H1 (cell line): ENCODE results near the gene ERMN. TPM values are rescaled to one million over a fixed set of nuclear protein-coding genes. Genes with fewer than 3 reads are reported as not detected.
"Not testable (repeated sequence)": the region's sequence is repeated elsewhere in the genome, so short reads cannot be mapped to it uniquely, and the experiment has no call there.

Experiments used
- CTCF ChIA-PET: fragments of 300-600 bp; sonication (Branson Sonifier 250); formaldehyde crosslinking; loops from one replicate; lab custom pipeline; 2021; ENCODE audit not compliant: partially characterized antibody; lab: Charles Lee
- POLR2A ChIA-PET: fragments of 300-600 bp; sonication (Branson Sonifier 250); formaldehyde crosslinking; loops from one replicate; lab custom pipeline; 2021; ENCODE audit warnings: inconsistent platforms; ENCODE audit not compliant: partially characterized antibody; lab: Charles Lee
- DNase-seq, 2 experiments: peaks; one replicate each; pipeline versions ENCODE4 v3.0.0 to v3.0.0-alpha.2; 2010 to 2022; ENCODE audit warnings: low spot score in 2 of 2, low read depth in 1 of 2, mixed read lengths in 1 of 2
- FAIRE-seq: peaks from 2 replicates; lab custom pipeline; 2011; peaks lifted over from hg19 to GRCh38; lab: Jason Lieb, UNC
- H2AFZ ChIP-seq: 2 replicates; pipeline ENCODE4 v1.8.1; 2012; ENCODE audit warnings: low read length, inconsistent platforms
- H2AK5ac ChIP-seq: 2 replicates; pipeline ENCODE4 v1.6.1; 2013; ENCODE audit warnings: low read depth, low read length
- H2BK120ac ChIP-seq: replicated peaks from 2 replicates; pipeline ENCODE3; 2013; ENCODE audit warnings: low read depth, low read length, inconsistent platforms
- H2BK12ac ChIP-seq: 2 replicates; pipeline ENCODE4 v1.6.1; 2013; ENCODE audit warnings: low read depth, low read length
- H2BK15ac ChIP-seq: 2 replicates; pipeline ENCODE4 v1.6.1; 2013; ENCODE audit warnings: low read length
- H2BK20ac ChIP-seq: 2 replicates; pipeline ENCODE4 v1.6.1; 2013; ENCODE audit warnings: low read length
- H2BK5ac ChIP-seq: 2 replicates; pipeline ENCODE4 v1.6.1; 2013; ENCODE audit warnings: low read depth, low read length
- H3K14ac ChIP-seq: 2 replicates; pipeline ENCODE4 v1.6.1; 2013; ENCODE audit warnings: inconsistent platforms; ENCODE audit not compliant: insufficient read length
- H3K18ac ChIP-seq: 2 replicates; pipeline ENCODE4 v1.6.1; 2013; ENCODE audit warnings: low read length; ENCODE audit errors: extremely low read depth
- H3K23ac ChIP-seq: 2 replicates; pipeline ENCODE4 v1.6.1; 2013; ENCODE audit warnings: inconsistent platforms; ENCODE audit not compliant: insufficient read length
- H3K23me2 ChIP-seq: 2 replicates; pipeline ENCODE4 v1.6.1; 2013; ENCODE audit warnings: low read depth, low read length
- H3K27ac ChIP-seq: 2 replicates; pipeline ENCODE4 v1.6.1; 2011; ENCODE audit warnings: low read depth, low read length, inconsistent platforms
- H3K27me3 ChIP-seq, 4 experiments: replicated peaks in 1 of 4; 1 replicate in 1 of 4; 2 replicates in 3 of 4; pipeline versions ENCODE4 v1.6.1 to v1.8.1; 2011 to 2013; ENCODE audit warnings: low read length in 3 of 4, mild to moderate bottlenecking in 3 of 4, inconsistent platforms in 2 of 4, mixed read lengths in 2 of 4, moderate library complexity in 1 of 4; ENCODE audit not compliant: control insufficient read depth in 3 of 4, insufficient read depth in 3 of 4; ENCODE audit errors: extremely low read depth in 1 of 4
- H3K36me3 ChIP-seq, 4 experiments: 2 replicates each; pipeline versions ENCODE4 v1.6.1 to v1.8.1; 2011 to 2013; ENCODE audit warnings: mild to moderate bottlenecking in 4 of 4, low read length in 3 of 4, moderate library complexity in 2 of 4, control low read depth in 1 of 4, inconsistent platforms in 1 of 4; ENCODE audit not compliant: insufficient read depth in 4 of 4, control insufficient read depth in 2 of 4
- H3K4ac ChIP-seq: replicated peaks from 2 replicates; pipeline ENCODE3; 2013; ENCODE audit warnings: low read length, low read depth, mixed read lengths, inconsistent platforms; ENCODE audit not compliant: insufficient read length
- H3K4me1 ChIP-seq, 4 experiments: replicated peaks in 1 of 4; 1 replicate in 1 of 4; 2 replicates in 3 of 4; pipeline versions ENCODE4 v1.6.1 to v1.8.1; 2011 to 2013; ENCODE audit warnings: low read length in 3 of 4, inconsistent platforms in 2 of 4, mixed read lengths in 1 of 4; ENCODE audit not compliant: insufficient read depth in 4 of 4, control insufficient read depth in 3 of 4
- H3K4me2 ChIP-seq, 2 experiments: 2 replicates each; pipeline versions ENCODE4 v1.6.1 to v1.8.1; 2011 to 2013; ENCODE audit warnings: low read depth in 2 of 2, low read length in 2 of 2, control low read depth in 1 of 2, inconsistent platforms in 1 of 2, mild to moderate bottlenecking in 1 of 2; ENCODE audit not compliant: insufficient read depth in 1 of 2
- H3K4me3 ChIP-seq, 4 experiments: fragments of 200-600, 300-600 bp in 1 of 4; sonication (generic), shearing (Covaris generic), sonication (Bioruptor Twin) in 1 of 4; 2 replicates each; pipeline versions ENCODE4 v1.5.1 to v1.8.1; 2011 to 2016; ENCODE audit warnings: low read length in 4 of 4, low read depth in 3 of 4, control low read depth in 2 of 4, inconsistent platforms in 2 of 4, mild to moderate bottlenecking in 2 of 4, mixed read lengths in 1 of 4, moderate library complexity in 1 of 4; ENCODE audit not compliant: insufficient read depth in 2 of 4; ENCODE audit errors: extremely low read depth in 1 of 4
- H3K56ac ChIP-seq: replicated peaks from 2 replicates; pipeline ENCODE3; 2013; ENCODE audit warnings: low read depth, mild to moderate bottlenecking, mixed read lengths, low read length, inconsistent platforms; ENCODE audit not compliant: insufficient read length
- H3K79me1 ChIP-seq: 2 replicates; pipeline ENCODE4 v1.6.1; 2013; ENCODE audit warnings: low read depth, low read length, control low read depth
- H3K79me2 ChIP-seq, 2 experiments: 2 replicates each; pipeline versions ENCODE4 v1.6.1 to v1.8.1; 2012 to 2013; ENCODE audit warnings: low read length in 2 of 2, mild to moderate bottlenecking in 2 of 2, inconsistent platforms in 1 of 2; ENCODE audit not compliant: insufficient read depth in 2 of 2, control insufficient read depth in 1 of 2
- H3K9ac ChIP-seq, 4 experiments: replicated peaks in 1 of 4; 1 replicate in 1 of 4; 2 replicates in 3 of 4; pipeline versions ENCODE4 v1.6.1 to v1.8.1; 2011 to 2013; ENCODE audit warnings: low read depth in 3 of 4, low read length in 3 of 4, control low read depth in 2 of 4, mild to moderate bottlenecking in 2 of 4, moderate library complexity in 2 of 4, inconsistent platforms in 1 of 4; ENCODE audit errors: extremely low read depth in 1 of 4
- H3K9me3 ChIP-seq, 2 experiments: 2 replicates each; pipeline versions ENCODE4 v1.6.1 to v1.8.1; 2012 to 2013; ENCODE audit warnings: mild to moderate bottlenecking in 2 of 2, moderate library complexity in 2 of 2, control low read depth in 1 of 2, inconsistent platforms in 1 of 2, low read depth in 1 of 2, low read length in 1 of 2, mixed read lengths in 1 of 2; ENCODE audit not compliant: insufficient read depth in 2 of 2
- H4K20me1 ChIP-seq, 2 experiments: replicated peaks in 1 of 2; 2 replicates each; pipeline versions ENCODE3 to v1.8.1; 2011 to 2013; ENCODE audit warnings: inconsistent platforms in 2 of 2, low read length in 2 of 2, mild to moderate bottlenecking in 1 of 2; ENCODE audit not compliant: insufficient read depth in 2 of 2, control insufficient read depth in 1 of 2
- H4K5ac ChIP-seq: 2 replicates; pipeline ENCODE4 v1.6.1; 2013; ENCODE audit warnings: low read length, low read depth, mixed read lengths, inconsistent platforms; ENCODE audit not compliant: insufficient read length
- H4K8ac ChIP-seq: 2 replicates; pipeline ENCODE4 v1.8.0; 2013; ENCODE audit warnings: mild to moderate bottlenecking, moderate library complexity, low read length, inconsistent platforms; ENCODE audit not compliant: insufficient read depth; ENCODE audit errors: extremely low read depth
- H4K91ac ChIP-seq: replicated peaks from 2 replicates; pipeline ENCODE3; 2013; ENCODE audit warnings: low read length, mixed read lengths, inconsistent platforms; ENCODE audit not compliant: insufficient read length
- YY1 ChIP-seq: IDR thresholded peaks from 2 replicates; pipeline ENCODE4 v1.6.1; 2011; ENCODE audit warnings: low read depth, mild to moderate bottlenecking, low read length
- WGBS, 2 experiments: shearing (Covaris generic) in 1 of 2; methylation state at CpG; one replicate each; pipeline versions ENCODE4 v1.1.6 to v1.1.7; 2013 to 2015; ENCODE audit warnings: low lambda C conversion rate in 2 of 2, mixed read lengths in 2 of 2, inconsistent platforms in 1 of 2, low coverage in 1 of 2, missing lambda C conversion rate in 1 of 2; ENCODE audit not compliant: insufficient replicate concordance in 2 of 2, insufficient coverage in 1 of 2, insufficient read length in 1 of 2; ENCODE audit errors: extremely low coverage in 1 of 2, missing lambda C conversion rate in 1 of 2; 5-methylcytosine and 5-hydroxymethylcytosine counted together
- polyA plus RNA-seq, 7 experiments: library from polyadenylated mRNA; depleted of rRNA in 3 of 7; stranded (reverse) in 5 of 7; unstranded in 2 of 7; fragments of >200 nt in 5 of 7; fragments of 200-250 nt in 2 of 7; gene quantifications; 1 replicate in 5 of 7; 2 replicates in 1 of 7; 4 replicates in 1 of 7; pipeline versions ENCODE4 v1.2.1 to v1.2.3, GENCODE V29; 2011 to 2013; ENCODE audit warnings: missing spikeins in 2 of 7, mixed read lengths in 2 of 7
- total RNA-seq: library from RNA; stranded (reverse); fragmentation: NEBNext Ultra II Directional; extraction: Animal tissue kit (Norgen Biotek cat#: 25700); gene quantifications from 2 replicates; pipeline ENCODE4 v1.2.1, GENCODE V29; 2021

The ERMN gene
- total and polyA plus RNA-seq, 2 of the 8 experiments (the other 6 are each of a cell fraction or from before 2014, with no cell fraction given), result 0.11 TPM; not detected in 1

- POLR2A ChIA-PET, result interaction anchor here (1.5 kb wide), 1 partner anchor 41 kb away, joined by 3 read pairs; no protein-coding TSS in a partner anchor
- H3K4me2 ChIP-seq, DNase-seq, H4K8ac ChIP-seq, CTCF ChIA-PET, H4K5ac ChIP-seq, H2BK12ac ChIP-seq, H4K91ac ChIP-seq, H3K4me3 ChIP-seq, H3K9me3 ChIP-seq, H3K18ac ChIP-seq, H3K23ac ChIP-seq, H2BK120ac ChIP-seq, H3K56ac ChIP-seq, H4K20me1 ChIP-seq, H2BK15ac ChIP-seq, H3K23me2 ChIP-seq, H3K4ac ChIP-seq, H2AK5ac ChIP-seq, H3K27me3 ChIP-seq, H3K79me1 ChIP-seq, H3K79me2 ChIP-seq, H2BK5ac ChIP-seq, H3K14ac ChIP-seq, FAIRE-seq, H3K9ac ChIP-seq, H2BK20ac ChIP-seq, H3K4me1 ChIP-seq, H2AFZ ChIP-seq, H3K27ac ChIP-seq, H3K36me3 ChIP-seq: not testable (repeated sequence)
- TF ChIP-seq YY1, result 0 out of 2 replicates have a peak, but pooled peaks have one; percentile 21
- 93% methylated on average over 13 of the region's 25 CpGs; no CpG with 5 or more reads in 1 of the 2 experiments for WGBS, 2 experiments
Measured at GRCh38 chr2:157368508-157368907, 42.9 kb upstream of the ERMN start.
